ENCODE measurements around the gene TAS1R2.

- TF ChIP-seq CTCF (IDR thresholded peaks at IDR 0.05) (no peak), POLR2A (IDR thresholded peaks at IDR 0.05) (no peak)
Observed at GRCh38 chr1:18795002-18795689, 64.3 kb downstream of the TAS1R2 start.
